NB4 (cell line): Measurements from ENCODE around the gene ASCC2.
"Not testable (repeated sequence)": the region's sequence is repeated elsewhere in the genome, so short reads cannot be mapped to it uniquely, and the experiment has no call there.

Experiments used
- DNase-seq: peaks from one replicate; pipeline ENCODE4 v3.0.0; 2010; ENCODE audit warnings: low read depth
- H3K4me3 ChIP-seq: one replicate; pipeline ENCODE4 v1.5.1; 2011; ENCODE audit warnings: mild to moderate bottlenecking, low read depth, low read length, moderate library complexity
- MYC ChIP-seq: IDR thresholded peaks from 2 replicates; pipeline ENCODE4 v1.6.1; 2011; ENCODE audit warnings: low read depth, low read length
- POLR2A ChIP-seq: IDR thresholded peaks from 2 replicates; pipeline ENCODE4 v1.6.1; 2011; ENCODE audit warnings: mild to moderate bottlenecking; ENCODE audit not compliant: insufficient read length; ENCODE audit errors: extremely low read depth
- TF ChIP-seq, protein P1 (sequence below): IDR thresholded peaks from 2 replicates; pipeline ENCODE4 v1.6.1; 2011; ENCODE audit warnings: low read depth, low read length
- TF ChIP-seq, protein P2 (sequence below): IDR thresholded peaks from one replicate; pipeline ENCODE4 v1.5.1; 2012; ENCODE audit warnings: low read depth, low read length

ASCC2 gene

DNA sequence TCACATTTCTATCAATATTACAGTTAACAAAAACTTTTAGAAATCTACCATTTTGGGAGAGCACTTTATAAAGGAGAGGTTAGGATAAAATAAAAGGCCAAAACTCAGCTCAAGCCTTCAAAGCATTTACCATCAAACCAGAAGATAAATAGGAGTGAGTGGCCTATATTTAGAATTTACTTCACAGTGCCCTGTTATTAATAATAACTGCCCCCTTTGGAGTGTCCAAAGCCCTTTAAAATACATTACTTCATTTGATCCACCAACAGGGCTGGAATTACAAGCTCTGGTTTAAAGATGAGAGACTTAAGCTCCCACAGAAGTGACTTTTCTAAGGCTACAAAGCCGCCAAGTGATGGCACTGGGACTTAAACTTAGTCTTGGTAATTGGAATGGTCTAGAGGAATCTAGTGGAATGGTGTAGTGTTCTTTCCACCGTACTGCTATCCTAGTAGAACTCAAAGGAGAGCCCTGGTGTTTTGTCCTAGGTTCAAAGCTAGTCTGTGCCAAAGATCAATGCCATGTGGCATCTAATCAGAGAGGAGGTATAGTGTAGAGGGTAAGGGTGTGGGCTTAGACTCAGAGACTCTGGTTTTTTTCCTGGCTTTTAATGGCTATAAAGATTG lies 23.7 kb upstream of the ASCC2 start:
- H3K4me3 ChIP-seq = no peak overlapping the region
- TF ChIP-seq POLR2A (no peak), MYC (no peak)
- TF ChIP-seq, protein P1, sequence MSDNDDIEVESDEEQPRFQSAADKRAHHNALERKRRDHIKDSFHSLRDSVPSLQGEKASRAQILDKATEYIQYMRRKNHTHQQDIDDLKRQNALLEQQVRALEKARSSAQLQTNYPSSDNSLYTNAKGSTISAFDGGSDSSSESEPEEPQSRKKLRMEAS = no peak
- TF ChIP-seq, protein P2, sequence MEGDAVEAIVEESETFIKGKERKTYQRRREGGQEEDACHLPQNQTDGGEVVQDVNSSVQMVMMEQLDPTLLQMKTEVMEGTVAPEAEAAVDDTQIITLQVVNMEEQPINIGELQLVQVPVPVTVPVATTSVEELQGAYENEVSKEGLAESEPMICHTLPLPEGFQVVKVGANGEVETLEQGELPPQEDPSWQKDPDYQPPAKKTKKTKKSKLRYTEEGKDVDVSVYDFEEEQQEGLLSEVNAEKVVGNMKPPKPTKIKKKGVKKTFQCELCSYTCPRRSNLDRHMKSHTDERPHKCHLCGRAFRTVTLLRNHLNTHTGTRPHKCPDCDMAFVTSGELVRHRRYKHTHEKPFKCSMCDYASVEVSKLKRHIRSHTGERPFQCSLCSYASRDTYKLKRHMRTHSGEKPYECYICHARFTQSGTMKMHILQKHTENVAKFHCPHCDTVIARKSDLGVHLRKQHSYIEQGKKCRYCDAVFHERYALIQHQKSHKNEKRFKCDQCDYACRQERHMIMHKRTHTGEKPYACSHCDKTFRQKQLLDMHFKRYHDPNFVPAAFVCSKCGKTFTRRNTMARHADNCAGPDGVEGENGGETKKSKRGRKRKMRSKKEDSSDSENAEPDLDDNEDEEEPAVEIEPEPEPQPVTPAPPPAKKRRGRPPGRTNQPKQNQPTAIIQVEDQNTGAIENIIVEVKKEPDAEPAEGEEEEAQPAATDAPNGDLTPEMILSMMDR = no peak
- no peak for DNase-seq

- TF ChIP-seq POLR2A = no peak
- TF ChIP-seq, protein P2 = no peak
- peak; percentile 58 for DNase-seq
- H3K4me3 ChIP-seq = no peak overlapping the region
These were observed 22.1 kb upstream of the ASCC2 start for GRCh38 chr22:29860006-29860766.

- not testable (repeated sequence) for H3K4me3 ChIP-seq, DNase-seq
These were observed 21.0 kb upstream of the ASCC2 start for GRCh38 chr22:29859030-29859429.

GRCh38 chr22:29856496-29856895 lies 18.4 kb upstream of the ASCC2 start:
- H3K4me3 ChIP-seq = no peak overlapping the region
- TF ChIP-seq, protein P2 = no peak
- TF ChIP-seq, protein P1 = no peak
- TF ChIP-seq MYC (no peak), POLR2A (no peak)
- DNase-seq = no peak

DNA sequence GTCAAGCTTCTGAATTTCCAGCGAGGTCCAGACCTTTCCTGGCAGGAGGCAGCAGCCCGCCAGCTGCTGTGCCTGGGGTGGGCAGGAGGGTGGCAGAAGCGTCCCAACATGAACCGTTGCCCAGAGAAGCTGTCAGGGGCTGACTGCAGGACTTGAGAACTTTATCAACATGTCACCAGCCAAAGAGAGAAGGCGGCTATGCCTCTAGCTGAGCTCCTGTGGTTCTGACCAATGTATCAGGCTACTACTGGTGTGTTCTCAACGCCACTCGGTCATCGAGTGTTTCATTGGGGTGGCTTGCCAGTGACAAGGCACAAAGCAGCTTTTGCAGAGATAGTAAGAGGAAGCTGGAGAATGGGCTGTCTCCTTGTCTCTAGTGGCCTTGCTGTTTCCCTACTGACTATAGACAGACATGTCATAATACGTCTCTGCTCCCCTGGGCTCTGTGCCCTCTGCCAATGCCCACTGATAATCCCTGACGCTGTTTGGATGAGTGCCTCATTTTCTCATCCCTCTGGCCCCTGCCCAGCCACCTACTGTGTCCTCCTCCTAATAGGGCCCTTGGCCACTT lies 17.6 kb upstream of the ASCC2 start:
- no peak overlapping the region for H3K4me3 ChIP-seq
- no peak for TF ChIP-seq POLR2A
- TF ChIP-seq, protein P1 = no peak
- no peak for TF ChIP-seq MYC
- peak; percentile 21 for DNase-seq

GRCh38 chr22:29854432-29854831 lies 16.4 kb upstream of the ASCC2 start:
- no peak overlapping the region for H3K4me3 ChIP-seq
- TF ChIP-seq MYC = no peak
- TF ChIP-seq, protein P1 = no peak
- TF ChIP-seq, protein P2 = no peak
- no peak for TF ChIP-seq POLR2A
- DNase-seq = no peak
